Measurements from ENCODE around the gene GTF2B.

DNA sequence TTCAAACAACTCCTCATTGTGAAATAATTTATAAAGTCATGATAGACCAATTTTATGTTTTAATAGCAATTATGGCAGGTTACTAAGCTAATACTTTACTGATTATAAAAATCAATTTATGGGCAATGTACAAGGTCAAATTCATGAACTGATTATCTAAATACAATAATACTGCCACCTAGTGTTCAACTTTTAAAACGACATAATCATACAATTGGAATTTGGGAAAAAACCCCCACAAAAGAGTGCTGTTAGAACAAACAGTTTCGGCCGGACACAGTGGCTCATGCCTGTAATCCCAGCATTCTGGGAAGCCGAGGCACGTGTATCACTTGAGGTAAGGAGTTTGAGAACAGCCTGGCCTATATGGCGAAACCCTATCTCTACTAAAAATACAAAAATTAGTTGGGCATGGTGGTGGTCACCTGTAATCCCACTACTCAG lies 14.0 kb downstream of the GTF2B start:
- TF ChIP-seq, protein P1, sequence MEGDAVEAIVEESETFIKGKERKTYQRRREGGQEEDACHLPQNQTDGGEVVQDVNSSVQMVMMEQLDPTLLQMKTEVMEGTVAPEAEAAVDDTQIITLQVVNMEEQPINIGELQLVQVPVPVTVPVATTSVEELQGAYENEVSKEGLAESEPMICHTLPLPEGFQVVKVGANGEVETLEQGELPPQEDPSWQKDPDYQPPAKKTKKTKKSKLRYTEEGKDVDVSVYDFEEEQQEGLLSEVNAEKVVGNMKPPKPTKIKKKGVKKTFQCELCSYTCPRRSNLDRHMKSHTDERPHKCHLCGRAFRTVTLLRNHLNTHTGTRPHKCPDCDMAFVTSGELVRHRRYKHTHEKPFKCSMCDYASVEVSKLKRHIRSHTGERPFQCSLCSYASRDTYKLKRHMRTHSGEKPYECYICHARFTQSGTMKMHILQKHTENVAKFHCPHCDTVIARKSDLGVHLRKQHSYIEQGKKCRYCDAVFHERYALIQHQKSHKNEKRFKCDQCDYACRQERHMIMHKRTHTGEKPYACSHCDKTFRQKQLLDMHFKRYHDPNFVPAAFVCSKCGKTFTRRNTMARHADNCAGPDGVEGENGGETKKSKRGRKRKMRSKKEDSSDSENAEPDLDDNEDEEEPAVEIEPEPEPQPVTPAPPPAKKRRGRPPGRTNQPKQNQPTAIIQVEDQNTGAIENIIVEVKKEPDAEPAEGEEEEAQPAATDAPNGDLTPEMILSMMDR (conservative IDR thresholded peaks at IDR 0.05; ENCODE audit: low read depth in 2 of 2): peak; percentile 56 to 81
- TF ChIP-seq, protein P2, sequence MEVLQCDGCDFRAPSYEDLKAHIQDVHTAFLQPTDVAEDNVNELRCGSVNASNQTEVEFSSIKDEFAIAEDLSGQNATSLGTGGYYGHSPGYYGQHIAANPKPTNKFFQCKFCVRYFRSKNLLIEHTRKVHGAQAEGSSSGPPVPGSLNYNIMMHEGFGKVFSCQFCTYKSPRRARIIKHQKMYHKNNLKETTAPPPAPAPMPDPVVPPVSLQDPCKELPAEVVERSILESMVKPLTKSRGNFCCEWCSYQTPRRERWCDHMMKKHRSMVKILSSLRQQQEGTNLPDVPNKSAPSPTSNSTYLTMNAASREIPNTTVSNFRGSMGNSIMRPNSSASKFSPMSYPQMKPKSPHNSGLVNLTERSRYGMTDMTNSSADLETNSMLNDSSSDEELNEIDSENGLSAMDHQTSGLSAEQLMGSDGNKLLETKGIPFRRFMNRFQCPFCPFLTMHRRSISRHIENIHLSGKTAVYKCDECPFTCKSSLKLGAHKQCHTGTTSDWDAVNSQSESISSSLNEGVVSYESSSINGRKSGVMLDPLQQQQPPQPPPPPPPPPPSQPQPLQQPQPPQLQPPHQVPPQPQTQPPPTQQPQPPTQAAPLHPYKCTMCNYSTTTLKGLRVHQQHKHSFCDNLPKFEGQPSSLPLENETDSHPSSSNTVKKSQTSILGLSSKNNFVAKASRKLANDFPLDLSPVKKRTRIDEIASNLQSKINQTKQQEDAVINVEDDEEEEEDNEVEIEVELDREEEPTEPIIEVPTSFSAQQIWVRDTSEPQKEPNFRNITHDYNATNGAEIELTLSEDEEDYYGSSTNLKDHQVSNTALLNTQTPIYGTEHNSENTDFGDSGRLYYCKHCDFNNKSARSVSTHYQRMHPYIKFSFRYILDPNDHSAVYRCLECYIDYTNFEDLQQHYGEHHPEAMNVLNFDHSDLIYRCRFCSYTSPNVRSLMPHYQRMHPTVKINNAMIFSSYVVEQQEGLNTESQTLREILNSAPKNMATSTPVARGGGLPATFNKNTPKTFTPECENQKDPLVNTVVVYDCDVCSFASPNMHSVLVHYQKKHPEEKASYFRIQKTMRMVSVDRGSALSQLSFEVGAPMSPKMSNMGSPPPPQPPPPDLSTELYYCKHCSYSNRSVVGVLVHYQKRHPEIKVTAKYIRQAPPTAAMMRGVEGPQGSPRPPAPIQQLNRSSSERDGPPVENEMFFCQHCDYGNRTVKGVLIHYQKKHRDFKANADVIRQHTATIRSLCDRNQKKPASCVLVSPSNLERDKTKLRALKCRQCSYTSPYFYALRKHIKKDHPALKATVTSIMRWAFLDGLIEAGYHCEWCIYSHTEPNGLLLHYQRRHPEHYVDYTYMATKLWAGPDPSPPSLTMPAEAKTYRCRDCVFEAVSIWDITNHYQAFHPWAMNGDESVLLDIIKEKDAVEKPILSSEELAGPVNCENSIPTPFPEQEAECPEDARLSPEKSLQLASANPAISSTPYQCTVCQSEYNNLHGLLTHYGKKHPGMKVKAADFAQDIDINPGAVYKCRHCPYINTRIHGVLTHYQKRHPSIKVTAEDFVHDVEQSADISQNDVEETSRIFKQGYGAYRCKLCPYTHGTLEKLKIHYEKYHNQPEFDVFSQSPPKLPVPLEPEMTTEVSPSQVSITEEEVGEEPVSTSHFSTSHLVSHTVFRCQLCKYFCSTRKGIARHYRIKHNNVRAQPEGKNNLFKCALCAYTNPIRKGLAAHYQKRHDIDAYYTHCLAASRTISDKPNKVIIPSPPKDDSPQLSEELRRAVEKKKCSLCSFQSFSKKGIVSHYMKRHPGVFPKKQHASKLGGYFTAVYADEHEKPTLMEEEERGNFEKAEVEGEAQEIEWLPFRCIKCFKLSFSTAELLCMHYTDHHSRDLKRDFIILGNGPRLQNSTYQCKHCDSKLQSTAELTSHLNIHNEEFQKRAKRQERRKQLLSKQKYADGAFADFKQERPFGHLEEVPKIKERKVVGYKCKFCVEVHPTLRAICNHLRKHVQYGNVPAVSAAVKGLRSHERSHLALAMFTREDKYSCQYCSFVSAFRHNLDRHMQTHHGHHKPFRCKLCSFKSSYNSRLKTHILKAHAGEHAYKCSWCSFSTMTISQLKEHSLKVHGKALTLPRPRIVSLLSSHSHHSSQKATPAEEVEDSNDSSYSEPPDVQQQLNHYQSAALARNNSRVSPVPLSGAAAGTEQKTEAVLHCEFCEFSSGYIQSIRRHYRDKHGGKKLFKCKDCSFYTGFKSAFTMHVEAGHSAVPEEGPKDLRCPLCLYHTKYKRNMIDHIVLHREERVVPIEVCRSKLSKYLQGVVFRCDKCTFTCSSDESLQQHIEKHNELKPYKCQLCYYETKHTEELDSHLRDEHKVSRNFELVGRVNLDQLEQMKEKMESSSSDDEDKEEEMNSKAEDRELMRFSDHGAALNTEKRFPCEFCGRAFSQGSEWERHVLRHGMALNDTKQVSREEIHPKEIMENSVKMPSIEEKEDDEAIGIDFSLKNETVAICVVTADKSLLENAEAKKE (CRISPR knock-in tag; IDR thresholded peaks at IDR 0.05): no peak
- TF ChIP-seq EZH2phosphoT487 (IDR thresholded peaks at IDR 0.05; ENCODE audit: unreplicated experiment) (no peak), JUNB (IDR thresholded peaks at IDR 0.05; ENCODE audit: unreplicated experiment) (no peak), POLR2AphosphoS5 (IDR thresholded peaks at IDR 0.05; ENCODE audit: low read depth) (no peak)
